Left colon (tissue), 2 donors: ENCODE data around the gene PLEKHA3. TPM values are rescaled to one million over a fixed set of nuclear protein-coding genes. Genes with fewer than 3 reads are reported as not detected.
"Not testable (repeated sequence)": the region's sequence is repeated elsewhere in the genome, so short reads cannot be mapped to it uniquely, and the experiment has no call there.

Experiments
- ATAC-seq: fragments of 200-7000 bp; cut with Tn5 transposase; one replicate; pipeline ENCODE4 v1.9.1; 2020; ENCODE audit warnings: mild to moderate bottlenecking, moderate library complexity
- DNase-seq, 2 donors: peaks; one replicate each; pipeline ENCODE4 v3.0.0-alpha.2; 2020
- intact Hi-C, 2 donors: fragments of 100-400 bp; cut with DNase I in 1 of 2; cut with micrococcal nuclease in 1 of 2; formaldehyde crosslinking; loops; one replicate each; pipeline versions ENCODE4 v1.11.2 to v1.14.0; 2022; cut with DNase I, micrococcal nuclease
- long read RNA-seq: library from polyadenylated mRNA; unstranded; transcript quantifications from one replicate; pipeline ENCODE4 v2.0.0, GENCODE V29; 2021
- total RNA-seq, 2 donors: library from RNA; stranded (reverse); fragmentation: NEBNext Ultra II Directional; extraction: Animal tissue kit (Norgen Biotek cat#: 25700); gene quantifications; one replicate each; pipeline ENCODE4 v1.2.1, GENCODE V29; 2021
- donor health status: DM: no; HTN: no; CAD: no.
- donor health status: DM: yes; HTN: yes; CAD: no.

PLEKHA3 gene
- total RNA-seq, result 10 to 100 TPM; 17.7 to 31.9 TPM
- long read RNA-seq, full-length matches to known transcripts, result 15 of 29 reads
- long read RNA-seq, partial matches to known transcripts, result 10 of 29 reads
- long read RNA-seq, other reads (novel, unspliced or antisense), result 4 of 29 reads

- intact Hi-C loops, result no loop called here
Measured at GRCh38 chr2:178480227-178481181, at the start of gene PLEKHA3. Gene PLEKHA3 (plus strand): TSS chr2:178480457. CDS start chr2:178480870, 413 bp downstream.

GRCh38 chr2:178436662-178437061, 43.6 kb upstream of the PLEKHA3 start:
- no peak for DNase-seq
- no peak for ATAC-seq
- intact Hi-C loops, result no loop called here

More at GRCh38 chr2:178480227-178481181, at the start of gene PLEKHA3:
- DNase-seq (peak; percentile 96 to 97), ATAC-seq (peak; percentile 90)

- intact Hi-C loops, result no loop called here
- no peak for DNase-seq
- ATAC-seq, result no peak
Measured at GRCh38 chr2:178441426-178441825, 38.8 kb upstream of the PLEKHA3 start.

- ATAC-seq (no peak), DNase-seq (no peak)
- intact Hi-C loops, result no loop called here
Measured at GRCh38 chr2:178448968-178449661, 31.1 kb upstream of the PLEKHA3 start.

DNA sequence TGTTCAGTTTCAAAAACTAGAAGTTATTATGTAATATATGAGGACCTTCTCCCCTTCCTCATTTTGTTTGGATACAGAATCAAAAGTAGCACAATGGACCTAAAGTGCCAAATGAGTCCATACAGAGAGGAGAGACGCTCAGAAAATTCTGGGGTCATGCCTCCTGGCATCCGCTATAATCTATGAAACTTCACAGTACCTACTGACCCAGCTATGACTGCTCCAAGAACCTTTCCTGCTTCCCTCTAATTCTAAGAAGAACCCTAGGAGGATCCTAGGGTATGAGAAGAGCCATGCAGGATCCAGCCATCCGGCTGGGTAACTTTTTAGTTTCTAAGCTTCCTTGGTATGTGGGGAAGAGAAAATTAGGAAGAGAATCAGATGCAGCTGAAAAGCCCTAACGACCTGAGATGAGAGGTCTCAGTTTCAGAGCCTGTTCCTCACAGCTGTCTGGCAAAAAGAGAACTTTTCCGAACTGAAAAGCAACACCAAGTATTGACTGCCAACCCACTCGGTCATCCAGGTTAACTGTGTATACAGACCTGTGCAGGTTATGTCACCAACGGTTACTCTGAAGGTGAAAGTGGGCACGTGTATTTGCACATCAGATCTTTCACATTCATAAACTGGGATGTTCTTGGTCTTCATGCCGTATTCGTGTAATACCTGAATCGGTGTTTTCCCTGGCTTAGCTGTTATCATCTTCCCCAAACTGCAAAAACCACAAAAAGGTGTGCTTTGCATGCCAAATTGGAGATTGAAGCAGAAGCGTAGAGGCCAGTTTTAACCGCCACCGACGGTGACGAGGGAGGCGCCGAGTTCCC, 30.3 kb upstream of the PLEKHA3 start:
- peak; percentile 9 for ATAC-seq
- intact Hi-C loops, result no loop called here
- peak in 1 of 2 donors; percentile 16 for DNase-seq

- ATAC-seq (no peak), DNase-seq (peak in 1 of 2 donors; percentile 86)
- intact Hi-C loops, result no loop called here
Measured at GRCh38 chr2:178450524-178450773, 29.8 kb upstream of the PLEKHA3 start.

- intact Hi-C loops, result no loop called here
- ATAC-seq, result peak; percentile 93
- peak; percentile 97 to 98 for DNase-seq
Measured at GRCh38 chr2:178450774-178451525, 29.3 kb upstream of the PLEKHA3 start, which contains the start of the genes PJVK and PRKRA. Gene PJVK (plus strand): TSS chr2:178451378. CDS start chr2:178453410, 2,032 bp downstream. Gene PRKRA (minus strand): TSS chr2:178451175. CDS start chr2:178451030, 145 bp downstream.

DNA sequence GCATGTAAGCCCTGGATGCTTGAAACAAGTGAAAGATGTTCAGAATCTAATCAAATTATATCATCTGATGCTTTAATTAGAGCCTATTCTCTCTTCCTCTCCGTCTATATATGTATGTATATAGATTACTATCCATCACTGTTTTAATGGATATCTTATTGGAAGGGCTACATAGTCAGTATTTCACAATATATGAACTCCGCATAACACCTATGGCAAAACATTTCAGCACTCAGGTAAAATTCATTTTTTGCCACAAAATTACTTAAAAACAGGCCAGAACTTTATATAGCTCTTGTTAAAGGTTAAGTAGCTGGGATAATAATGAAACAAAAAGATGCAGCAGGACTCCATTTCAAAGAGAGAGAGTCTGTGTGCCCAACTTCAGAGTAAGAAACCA, 27.9 kb upstream of the PLEKHA3 start:
- intact Hi-C loops, result no loop called here
- DNase-seq, result no peak
- no peak for ATAC-seq

GRCh38 chr2:178452870-178453269, 27.4 kb upstream of the PLEKHA3 start:
- no peak for DNase-seq
- intact Hi-C loops, result no loop called here
- no peak for ATAC-seq

- ATAC-seq (no peak), DNase-seq (no peak)
- intact Hi-C loops, result no loop called here
Measured at GRCh38 chr2:178455947-178456346, 24.3 kb upstream of the PLEKHA3 start.

DNA sequence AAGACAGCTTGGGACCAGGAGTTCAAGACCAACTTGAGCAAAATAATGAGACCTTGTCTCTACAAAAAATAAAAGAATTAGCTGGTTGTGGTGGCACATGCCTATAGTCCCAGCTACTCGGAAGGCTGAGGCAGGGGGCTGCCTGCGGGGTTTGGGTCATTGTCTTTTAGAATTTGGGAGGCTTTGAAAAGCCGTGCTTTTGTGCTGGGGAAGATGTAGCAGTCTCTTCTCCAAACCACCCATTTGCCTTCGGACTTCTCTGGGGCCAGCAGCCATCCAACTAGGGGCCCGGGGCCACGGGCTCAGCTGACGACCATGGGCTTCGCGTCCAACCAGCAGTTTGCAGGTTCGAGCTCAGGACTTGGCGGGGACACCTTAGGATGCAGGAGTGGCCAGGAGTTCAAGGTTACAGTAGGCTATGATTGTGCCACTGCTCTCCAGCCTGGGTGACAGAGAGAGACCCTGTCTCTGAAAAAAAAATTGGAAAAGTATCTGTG, 22.8 kb upstream of the PLEKHA3 start:
- DNase-seq (no peak), ATAC-seq (no peak)
- intact Hi-C loops, result no loop called here

- intact Hi-C loops, result no loop called here
- DNase-seq, result no peak
- no peak for ATAC-seq
Measured at GRCh38 chr2:178469219-178469849, 10.9 kb upstream of the PLEKHA3 start.

- intact Hi-C loops, ATAC-seq, DNase-seq: not testable (repeated sequence)
Measured at GRCh38 chr2:178471313-178471712, 8.9 kb upstream of the PLEKHA3 start.

- ATAC-seq, result no peak
- no peak for DNase-seq
- intact Hi-C loops, result no loop called here
Measured at GRCh38 chr2:178473373-178473772, 6.9 kb upstream of the PLEKHA3 start.

- intact Hi-C loops, result no loop called here
- ATAC-seq (no peak), DNase-seq (no peak)
Measured at GRCh38 chr2:178473931-178474330, 6.3 kb upstream of the PLEKHA3 start.

DNA sequence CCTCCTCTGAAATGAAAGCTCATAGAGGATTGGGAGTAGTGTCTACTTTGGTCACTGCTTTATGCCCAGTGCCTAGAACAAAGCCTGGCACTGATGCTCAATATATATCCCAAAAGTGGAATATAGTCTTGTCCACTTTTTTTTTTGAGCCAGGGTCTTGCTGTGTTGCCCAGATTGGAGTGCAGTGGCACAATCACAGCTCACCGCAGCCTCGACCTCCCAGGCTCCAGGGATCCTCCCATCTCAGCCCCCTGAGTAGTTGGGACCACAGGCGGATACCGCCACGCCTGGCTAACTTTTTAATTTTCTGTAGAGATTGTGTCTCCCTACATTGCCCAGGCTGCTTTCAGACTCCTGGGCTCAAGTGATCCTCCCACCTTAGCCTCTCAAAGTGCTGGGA, 5.7 kb upstream of the PLEKHA3 start:
- DNase-seq (no peak), ATAC-seq (no peak)
- intact Hi-C loops, result no loop called here

DNA sequence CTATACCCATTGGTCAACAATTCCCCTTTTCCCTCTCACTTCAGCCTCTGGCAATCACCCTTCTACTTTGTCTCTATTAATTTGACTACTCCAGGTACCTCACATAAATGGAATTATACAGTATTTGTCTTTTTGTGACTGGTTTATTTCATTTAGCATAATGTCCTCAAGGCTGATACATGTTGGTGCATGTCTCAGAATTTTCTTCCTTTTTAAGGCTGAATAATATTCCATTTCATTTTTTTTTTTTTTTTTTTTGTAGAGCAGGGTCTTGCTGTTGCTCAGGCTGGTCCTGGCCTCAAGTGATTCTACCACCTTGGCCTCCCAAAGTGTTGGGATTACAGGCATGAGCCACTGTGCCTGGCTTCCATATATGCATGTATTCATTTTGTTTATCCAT, 3.8 kb upstream of the PLEKHA3 start:
- DNase-seq, result no peak
- ATAC-seq, result no peak
- intact Hi-C loops, result no loop called here
